ENCODE measurements around the gene CLEC5A. TPM values are rescaled to one million over a fixed set of nuclear protein-coding genes. Genes with fewer than 3 reads are reported as not detected.

Gene CLEC5A
- total and polyA plus RNA-seq, 2 of the 8 experiments (the other 6 are each of a cell fraction or from before 2014, with no cell fraction given) = not detected

DNA sequence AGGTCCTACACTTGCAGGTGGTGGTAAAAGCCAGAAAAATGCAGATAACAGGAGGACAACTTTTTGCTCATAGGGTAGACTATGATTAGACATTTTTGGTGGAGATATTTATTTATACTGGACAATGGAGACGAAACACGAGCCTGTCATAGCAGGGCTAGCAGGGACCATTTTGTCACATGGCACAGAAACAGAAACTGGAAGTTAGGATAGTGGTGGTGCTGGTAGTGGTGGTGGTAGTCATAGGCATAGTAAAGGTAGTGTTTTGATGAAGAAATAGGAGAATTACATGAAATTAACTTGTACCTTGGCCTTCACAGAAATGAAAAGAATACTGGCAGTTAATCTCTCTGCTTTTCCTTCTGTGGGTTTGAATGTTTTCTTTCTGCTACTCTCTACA lies 40.1 kb upstream of the CLEC5A start:
- Histone ChIP-seq H3K18ac (ENCODE audit: extremely low read depth, low read length) (no peak overlapping the region), H2BK15ac (ENCODE audit: low read length) (no peak overlapping the region), H3K4me2 (ENCODE audit: insufficient read depth in 1 of 2, low read depth in 2 of 2, low read length in 2 of 2) (no peak overlapping the region), H4K5ac (ENCODE audit: insufficient read length, low read depth, low read length) (no peak overlapping the region), H3K4me3 (ENCODE audit: extremely low read depth in 1 of 4, insufficient read depth in 2 of 4, low read depth in 3 of 4, low read length in 4 of 4) (no peak overlapping the region), H3K56ac (replicated peaks; ENCODE audit: insufficient read length, low read depth, low read length) (no peak overlapping the region), H3K27me3 (replicated peaks in 1 of 4; ENCODE audit: control insufficient read depth in 3 of 4, extremely low read depth in 1 of 4, insufficient read depth in 3 of 4, low read length in 3 of 4) (no peaks in the 10 kb centered on the region; a peak in 1 of 7 replicates), H3K9ac (replicated peaks in 1 of 4; ENCODE audit: extremely low read depth in 1 of 4, low read depth in 3 of 4, low read length in 3 of 4) (no peak overlapping the region), H4K20me1 (replicated peaks in 1 of 2; ENCODE audit: control insufficient read depth in 1 of 2, insufficient read depth in 2 of 2, low read length in 2 of 2) (no peaks in the 10 kb centered on the region), H3K9me3 (ENCODE audit: insufficient read depth in 2 of 2, low read depth in 1 of 2, low read length in 1 of 2) (peaks cover 0 to 2% of the 10 kb centered on the region in 2 experiments; a peak in 1 of 4 replicates), H3K23ac (ENCODE audit: insufficient read length) (no peak overlapping the region), H2BK12ac (ENCODE audit: low read depth, low read length) (no peak overlapping the region), H4K91ac (replicated peaks; ENCODE audit: insufficient read length, low read length) (no peak overlapping the region), H3K79me1 (ENCODE audit: low read depth, low read length) (no peaks in the 10 kb centered on the region), H3K23me2 (ENCODE audit: low read depth, low read length) (peaks cover 2% of the 10 kb centered on the region; the same call in 1 of the 2 replicates), H2BK20ac (ENCODE audit: low read length) (no peak overlapping the region), H3K4ac (replicated peaks; ENCODE audit: insufficient read length, low read depth, low read length) (no peak overlapping the region), H2AFZ (ENCODE audit: low read length) (no peak overlapping the region), H3K27ac (ENCODE audit: low read depth, low read length) (no peak overlapping the region), H2BK120ac (replicated peaks; ENCODE audit: low read depth, low read length) (no peak overlapping the region), H3K79me2 (ENCODE audit: control insufficient read depth in 1 of 2, insufficient read depth in 2 of 2, low read length in 2 of 2) (no peaks in the 10 kb centered on the region), H2BK5ac (ENCODE audit: low read depth, low read length) (no peak overlapping the region), H3K14ac (ENCODE audit: insufficient read length) (no peak overlapping the region), H2AK5ac (ENCODE audit: low read depth, low read length) (no peak overlapping the region), H3K36me3 (ENCODE audit: control insufficient read depth in 2 of 4, insufficient read depth in 4 of 4, low read length in 3 of 4) (no peaks in the 10 kb centered on the region), H4K8ac (ENCODE audit: extremely low read depth, insufficient read depth, low read length) (no peak overlapping the region), H3K4me1 (replicated peaks in 1 of 4; ENCODE audit: control insufficient read depth in 3 of 4, insufficient read depth in 4 of 4, low read length in 3 of 4) (no peaks in the 10 kb centered on the region)
- ChIA-PET POLR2A (ENCODE audit: partially characterized antibody) (no interaction called here), CTCF (ENCODE audit: partially characterized antibody) (interaction anchor here (1.5 kb wide), 1 partner anchor 10 kb away, joined by 6 read pairs; no protein-coding TSS in a partner anchor)
- FAIRE-seq (no peak), DNase-seq (ENCODE audit: low read depth in 1 of 2, low spot score in 2 of 2) (no peak)
- 100% methylated on average over 2 of the region's 2 CpGs; no CpG with 5 or more reads in 1 of the 2 experiments for WGBS, 2 experiments (ENCODE audit: extremely low coverage in 1 of 2, insufficient coverage in 1 of 2, insufficient read length in 1 of 2, insufficient replicate concordance in 2 of 2, low coverage in 1 of 2, low lambda C conversion rate in 2 of 2, missing lambda C conversion rate in 1 of 2)
- TF ChIP-seq NRF1 (IDR thresholded peaks at IDR 0.05; ENCODE audit: low read depth, low read length) (no peak), CHD1 (IDR thresholded peaks at IDR 0.05; ENCODE audit: low read depth, low read length) (no peak), RBBP5 (IDR thresholded peaks at IDR 0.05; ENCODE audit: borderline replicate concordance, low read depth, low read length) (no peak), MAFK (IDR thresholded peaks at IDR 0.05; ENCODE audit: low read depth, low read length) (no peak), SAP30 (IDR thresholded peaks at IDR 0.05; ENCODE audit: insufficient read depth, insufficient replicate concordance, low read length) (no peak), POLR2A (IDR thresholded peaks at IDR 0.05; ENCODE audit: control extremely low read depth in 1 of 2, low read depth in 2 of 2, low read length in 2 of 2) (no peak), HDAC2 (IDR thresholded peaks at IDR 0.05; ENCODE audit: borderline replicate concordance in 1 of 2, low read depth in 2 of 2, low read length in 2 of 2) (no peak), RNF2 (IDR thresholded peaks at IDR 0.05; ENCODE audit: borderline replicate concordance, low read depth, low read length, missing control alignments, poor library complexity, severe bottlenecking) (no peak), SP2 (IDR thresholded peaks at IDR 0.05; ENCODE audit: low read length) (no peak)
- TF ChIP-seq, protein P1, sequence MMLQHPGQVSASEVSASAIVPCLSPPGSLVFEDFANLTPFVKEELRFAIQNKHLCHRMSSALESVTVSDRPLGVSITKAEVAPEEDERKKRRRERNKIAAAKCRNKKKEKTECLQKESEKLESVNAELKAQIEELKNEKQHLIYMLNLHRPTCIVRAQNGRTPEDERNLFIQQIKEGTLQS (IDR thresholded peaks at IDR 0.05; ENCODE audit: insufficient read depth, low read depth, low read length) = no peak
